GM19324 (cell line): Measurements from ENCODE around the gene STOM.
"Not testable (repeated sequence)": the region's sequence is repeated elsewhere in the genome, so short reads cannot be mapped to it uniquely, and the experiment has no call there.

Experiments
- ATAC-seq: cut with Tn5 transposase; IDR thresholded peaks from one replicate; pipeline ENCODE4 v1.9.1; 2021; ENCODE audit warnings: mild to moderate bottlenecking, moderate library complexity; ENCODE audit not compliant: unreplicated experiment, low FRiP score

Gene STOM, protein sequence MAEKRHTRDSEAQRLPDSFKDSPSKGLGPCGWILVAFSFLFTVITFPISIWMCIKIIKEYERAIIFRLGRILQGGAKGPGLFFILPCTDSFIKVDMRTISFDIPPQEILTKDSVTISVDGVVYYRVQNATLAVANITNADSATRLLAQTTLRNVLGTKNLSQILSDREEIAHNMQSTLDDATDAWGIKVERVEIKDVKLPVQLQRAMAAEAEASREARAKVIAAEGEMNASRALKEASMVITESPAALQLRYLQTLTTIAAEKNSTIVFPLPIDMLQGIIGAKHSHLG

DNA sequence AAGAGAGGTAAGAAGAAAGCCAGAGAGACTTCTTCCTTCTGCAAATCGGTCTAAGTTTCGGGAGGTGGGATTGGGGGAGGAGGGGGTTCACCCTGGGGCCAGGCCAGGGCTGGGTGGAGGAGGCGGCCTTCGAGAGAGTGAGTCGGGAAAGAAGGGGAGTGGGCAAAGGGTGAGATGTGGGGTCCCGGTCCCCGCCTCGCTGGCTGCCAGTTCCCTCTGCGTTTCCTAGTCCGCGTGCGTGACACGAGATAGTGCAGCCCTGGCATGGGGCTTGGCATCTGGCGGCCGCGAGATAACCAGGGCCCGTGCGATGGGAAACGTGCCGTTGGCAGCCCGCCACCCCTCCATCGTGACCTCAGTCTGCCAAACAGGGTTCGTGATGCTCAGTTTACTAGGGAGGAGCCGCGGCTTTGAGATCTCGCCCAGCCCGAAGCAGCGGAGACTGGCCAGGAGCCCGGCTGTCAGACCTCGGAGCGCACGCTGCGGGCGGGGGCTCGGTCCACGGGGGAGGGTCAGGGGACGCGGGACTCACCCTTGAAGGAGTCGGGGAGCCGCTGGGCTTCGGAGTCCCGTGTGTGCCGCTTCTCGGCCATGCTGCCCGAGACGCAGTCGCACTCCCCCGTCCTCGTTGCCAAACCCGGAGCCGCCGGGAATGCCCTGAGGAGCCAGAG is at the start of gene STOM:
Gene STOM (minus strand): TSS at position 656 of the 671 bp plus-strand sequence. CDS start 63 bp downstream, at position 593.
- peak; percentile 60 for ATAC-seq

DNA sequence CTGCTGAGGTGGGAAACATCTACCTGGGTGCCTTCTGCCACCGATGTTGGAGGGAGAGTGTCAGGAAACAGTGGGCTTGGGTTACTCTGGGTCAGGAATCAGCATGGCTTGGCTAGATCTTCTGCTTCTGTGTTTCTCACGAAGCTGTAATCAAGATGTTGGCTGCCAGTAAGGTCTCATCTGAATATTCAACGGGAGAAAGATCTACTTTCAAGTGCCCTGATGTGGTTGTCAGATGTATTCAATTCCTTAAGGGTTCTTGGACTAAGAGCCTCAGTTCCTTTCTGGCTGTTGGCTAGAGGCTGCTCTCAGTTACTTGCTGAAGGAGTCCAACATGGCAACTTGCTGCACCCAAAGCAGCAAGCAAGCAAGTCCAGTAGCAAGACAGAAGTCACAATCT is 41.9 kb upstream of the STOM start:
- no peak for ATAC-seq

DNA sequence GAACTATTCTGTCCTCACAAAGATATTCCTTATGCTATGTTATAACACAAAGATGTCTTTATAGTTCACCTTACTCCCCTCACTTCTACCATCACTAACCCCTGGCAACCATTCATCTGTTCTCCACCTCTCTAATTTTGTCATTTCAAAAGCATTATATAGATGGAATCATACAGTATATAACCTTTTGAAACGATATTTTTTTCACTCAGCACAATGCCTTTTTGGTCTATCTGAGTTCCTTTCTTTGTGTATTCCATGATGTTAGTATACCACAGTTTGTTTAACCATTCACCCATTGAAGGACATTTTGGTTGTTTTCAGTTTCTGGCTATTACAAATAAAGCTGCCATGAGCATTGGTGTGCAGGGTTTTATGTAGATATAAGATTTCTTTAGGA is 35.8 kb upstream of the STOM start:
- no peak for ATAC-seq

DNA sequence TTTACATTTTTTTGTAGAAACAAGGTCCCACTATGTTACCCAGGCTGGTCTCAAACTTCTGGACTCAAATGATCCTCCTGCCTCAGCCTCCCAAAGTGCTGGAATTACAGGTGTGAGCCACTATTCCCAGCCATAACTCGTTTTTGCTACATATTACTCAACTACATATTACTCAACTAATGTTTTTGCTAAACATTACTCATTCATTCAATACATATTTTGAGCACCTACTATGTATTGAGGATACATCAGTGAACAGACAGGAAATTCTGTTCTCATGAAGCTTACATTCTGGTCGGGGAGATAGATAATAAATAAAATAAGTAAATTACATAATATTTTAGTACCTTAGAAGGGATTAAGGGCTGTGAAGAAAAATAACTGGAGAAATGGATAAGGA is 34.9 kb upstream of the STOM start:
- no peak for ATAC-seq

DNA sequence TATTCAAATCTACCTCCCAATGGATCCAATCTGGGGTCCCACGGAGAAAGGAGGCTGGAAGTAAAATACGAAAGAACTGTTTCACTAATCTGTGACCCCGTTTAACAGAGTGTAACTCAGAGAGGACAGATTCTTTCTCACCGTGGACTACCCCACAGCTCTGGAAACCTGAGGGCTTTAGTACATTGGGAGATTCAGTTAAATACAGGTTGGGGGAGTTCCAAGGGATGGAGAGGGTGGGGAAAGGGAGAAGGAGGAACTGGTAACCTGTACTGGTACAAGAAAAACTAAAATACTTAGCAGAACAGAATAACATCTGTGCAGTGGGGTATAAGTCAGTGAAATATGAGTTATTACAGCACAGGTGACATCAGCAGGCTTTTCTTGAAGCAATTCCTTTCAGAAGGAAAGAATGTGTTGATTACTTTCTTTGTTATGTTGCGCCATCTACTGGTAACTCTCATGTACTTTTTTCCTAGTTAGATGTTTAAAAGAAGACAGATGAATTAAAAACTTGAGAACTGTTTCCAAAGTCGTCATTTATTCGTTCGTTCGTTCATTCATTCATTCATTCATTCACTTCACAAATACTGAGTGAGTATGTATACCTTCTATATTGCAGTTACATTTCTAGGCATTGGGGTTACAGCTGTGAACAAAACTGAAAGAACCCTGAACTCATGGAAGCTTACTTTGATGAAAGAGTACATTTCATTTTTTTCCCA is 30.0 kb upstream of the STOM start:
- ATAC-seq, result no peak

DNA sequence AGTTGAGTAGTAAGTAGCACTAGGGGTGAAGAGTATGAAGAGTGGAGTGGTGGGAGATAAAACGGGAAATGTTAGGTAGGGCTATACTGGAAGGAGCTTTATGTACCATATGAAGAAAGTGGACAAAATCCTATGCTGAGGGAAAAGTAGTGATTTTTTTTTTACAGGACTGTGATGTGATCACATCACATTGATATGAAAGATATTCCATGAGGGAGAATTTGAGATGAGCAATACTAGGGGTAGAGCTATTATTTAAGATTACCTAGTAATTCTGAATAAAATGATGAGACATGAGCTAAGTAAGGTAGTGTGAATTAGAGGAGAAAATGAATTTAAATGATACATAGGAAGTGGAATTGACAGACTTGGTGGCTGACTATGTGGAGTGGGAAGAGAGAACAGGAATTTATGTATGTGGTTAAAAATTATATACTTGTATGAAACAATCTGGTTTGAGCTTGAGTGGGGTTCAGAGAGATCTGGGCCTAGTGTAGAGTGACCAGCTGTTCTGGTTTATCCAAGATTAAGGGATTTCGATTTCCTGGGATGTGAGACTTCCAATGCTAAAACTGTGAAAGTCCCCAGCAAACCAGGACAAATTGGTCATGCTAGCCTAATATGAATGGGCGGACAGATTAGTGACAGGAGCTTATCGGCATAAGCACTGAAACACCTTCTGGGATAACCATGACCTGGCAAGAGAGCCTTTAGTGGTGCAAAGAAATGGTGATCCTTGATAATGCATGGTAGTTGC is 29.3 kb upstream of the STOM start:
- ATAC-seq, result no peak

DNA sequence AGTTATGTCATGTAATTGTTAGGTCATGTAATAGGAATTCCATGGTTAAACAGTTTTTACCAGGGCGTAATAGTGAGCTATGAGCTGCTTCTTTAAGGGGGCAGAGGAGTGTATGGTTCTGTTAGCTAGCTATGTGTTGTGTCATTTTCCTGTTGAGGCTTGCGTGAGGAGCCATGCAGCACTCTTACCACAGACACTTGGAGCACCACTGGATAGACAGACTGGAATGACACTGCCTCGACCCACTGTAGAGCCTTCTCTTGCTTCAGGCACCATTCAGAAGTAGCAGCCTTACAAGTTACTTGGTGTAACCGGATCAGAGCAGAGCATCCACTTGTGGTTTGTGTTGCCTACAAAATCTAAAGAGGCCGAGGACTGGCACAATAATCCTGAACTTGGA is 28.3 kb upstream of the STOM start:
- ATAC-seq, result no peak

DNA sequence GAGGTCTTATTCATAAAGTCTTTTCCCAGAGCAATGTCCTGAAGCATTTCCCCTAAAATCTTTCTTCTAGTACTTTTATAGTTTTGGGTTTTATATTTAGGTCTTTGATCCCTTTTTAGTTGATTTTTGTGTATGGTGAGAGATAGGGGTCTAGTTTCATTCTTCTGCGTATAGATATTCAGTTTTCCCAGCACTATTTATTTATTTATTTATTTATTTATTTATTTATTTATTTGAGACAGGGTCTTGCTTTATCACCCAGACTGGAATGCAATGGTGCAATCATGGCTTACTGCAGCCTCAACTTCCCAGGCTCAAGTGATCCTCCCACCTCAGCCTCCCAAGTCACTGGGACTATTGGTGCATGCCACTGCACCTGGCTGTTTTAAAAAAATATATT is 27.2 kb upstream of the STOM start:
- not testable (repeated sequence) for ATAC-seq

DNA sequence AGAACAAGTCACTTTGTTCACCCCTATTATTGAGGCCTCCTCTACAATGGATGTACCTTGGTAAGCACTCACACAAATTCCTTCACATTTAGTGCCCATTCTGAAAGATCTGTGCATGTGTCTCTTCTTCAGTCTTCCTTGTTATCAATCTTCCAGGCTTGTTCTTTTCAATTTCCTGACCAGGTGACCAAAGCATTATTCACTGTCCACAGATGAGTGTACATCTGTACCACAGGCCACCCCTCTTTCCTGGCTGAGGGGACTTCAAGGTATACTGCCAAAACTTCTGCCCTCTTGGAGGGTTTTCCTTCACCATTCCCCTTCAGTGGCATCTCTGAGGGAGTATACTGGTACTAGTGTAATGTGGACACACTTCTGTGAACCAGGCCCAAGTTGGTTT is 25.5 kb upstream of the STOM start:
- no peak for ATAC-seq

DNA sequence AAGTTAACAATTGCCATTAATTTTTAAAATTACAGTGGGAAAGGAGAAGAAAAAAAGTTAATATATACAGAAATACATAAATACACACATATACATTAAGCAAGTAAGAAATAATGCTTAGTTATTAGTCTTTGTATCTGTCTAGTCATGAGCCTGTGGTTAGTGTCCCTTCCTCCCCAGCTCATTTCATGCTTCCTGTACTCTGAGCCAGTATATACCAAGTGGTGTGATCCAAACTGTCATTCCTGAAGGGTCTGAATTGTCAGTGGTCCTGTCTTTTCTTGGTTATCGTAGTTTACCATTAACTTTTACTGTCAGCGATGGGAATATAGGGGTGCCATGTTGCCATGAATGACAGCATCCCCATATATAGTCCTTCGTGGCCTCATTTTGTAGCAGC is 24.2 kb upstream of the STOM start:
- no peak for ATAC-seq

DNA sequence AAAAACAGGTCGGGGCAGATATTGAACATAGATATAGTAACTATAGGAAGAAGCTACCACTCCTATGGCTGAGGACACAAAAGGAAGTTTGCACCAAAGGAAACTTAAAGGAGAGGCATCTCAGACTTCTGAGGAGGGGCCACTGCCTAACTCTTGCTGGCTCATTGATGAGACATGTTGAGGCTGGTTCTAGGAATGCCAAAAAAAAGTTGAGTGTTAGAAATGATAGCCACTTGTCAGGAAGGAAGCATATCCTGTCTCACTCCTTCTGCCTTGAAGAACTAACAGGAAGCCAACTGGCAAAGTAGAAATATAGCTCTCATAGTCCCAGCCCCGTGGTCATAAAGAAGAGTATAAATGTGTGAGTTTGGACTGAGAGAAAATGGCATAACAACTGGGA is 23.3 kb upstream of the STOM start:
- no peak for ATAC-seq

DNA sequence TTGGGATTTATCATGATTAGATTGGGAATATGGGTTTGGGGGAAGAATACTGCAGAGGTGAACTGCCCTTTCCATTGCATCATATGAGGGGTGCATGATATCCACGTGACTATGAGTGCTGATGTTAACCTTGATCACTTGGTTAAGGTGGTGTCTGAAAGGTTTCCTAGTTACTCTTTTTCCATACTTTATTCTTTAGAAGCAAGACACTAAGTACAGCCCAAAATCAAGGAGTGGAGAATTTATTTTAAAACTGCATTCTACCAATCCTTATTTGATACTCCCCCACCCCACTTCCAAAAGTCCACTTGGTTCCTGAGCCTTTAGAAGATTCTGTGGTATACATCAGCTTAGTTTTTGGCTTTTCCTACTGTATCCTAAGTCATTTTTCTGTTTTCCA is 20.3 kb upstream of the STOM start:
- ATAC-seq, result no peak

DNA sequence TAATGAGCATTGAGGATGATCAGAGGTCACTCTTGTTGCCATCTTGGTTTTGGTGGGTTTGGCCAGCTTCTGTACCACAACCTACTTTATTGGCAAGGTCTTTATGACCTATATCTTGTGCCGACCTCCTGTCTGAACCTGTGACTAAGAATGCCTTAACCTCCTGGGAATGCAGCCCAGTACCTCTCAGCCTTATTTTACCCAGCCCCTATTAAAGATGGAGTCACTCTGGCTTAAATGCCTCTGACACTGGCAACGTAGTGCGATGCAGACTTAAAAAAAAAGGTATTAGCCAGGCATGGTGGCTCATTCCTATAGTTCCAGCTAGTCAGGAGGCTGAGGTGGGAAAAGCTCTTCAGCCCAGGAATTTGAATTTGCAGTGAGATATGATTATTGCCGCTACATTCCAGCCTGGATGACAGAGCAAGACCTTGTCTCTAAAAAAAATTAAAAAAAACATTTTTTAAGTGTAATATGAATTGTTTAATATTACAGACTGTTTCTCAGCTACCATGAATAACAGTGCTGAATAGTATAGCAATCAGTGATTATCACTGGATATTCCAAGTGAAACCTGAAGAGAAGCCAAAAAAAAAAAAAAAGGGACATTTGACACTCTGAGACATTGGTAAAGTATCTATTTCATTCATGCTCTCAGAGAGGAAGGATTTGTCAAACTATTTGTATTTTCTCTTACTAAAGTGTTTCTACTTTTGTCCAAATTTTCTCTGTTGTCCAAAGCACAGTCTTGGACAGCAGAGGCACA is 18.3 kb upstream of the STOM start:
- no peak for ATAC-seq

DNA sequence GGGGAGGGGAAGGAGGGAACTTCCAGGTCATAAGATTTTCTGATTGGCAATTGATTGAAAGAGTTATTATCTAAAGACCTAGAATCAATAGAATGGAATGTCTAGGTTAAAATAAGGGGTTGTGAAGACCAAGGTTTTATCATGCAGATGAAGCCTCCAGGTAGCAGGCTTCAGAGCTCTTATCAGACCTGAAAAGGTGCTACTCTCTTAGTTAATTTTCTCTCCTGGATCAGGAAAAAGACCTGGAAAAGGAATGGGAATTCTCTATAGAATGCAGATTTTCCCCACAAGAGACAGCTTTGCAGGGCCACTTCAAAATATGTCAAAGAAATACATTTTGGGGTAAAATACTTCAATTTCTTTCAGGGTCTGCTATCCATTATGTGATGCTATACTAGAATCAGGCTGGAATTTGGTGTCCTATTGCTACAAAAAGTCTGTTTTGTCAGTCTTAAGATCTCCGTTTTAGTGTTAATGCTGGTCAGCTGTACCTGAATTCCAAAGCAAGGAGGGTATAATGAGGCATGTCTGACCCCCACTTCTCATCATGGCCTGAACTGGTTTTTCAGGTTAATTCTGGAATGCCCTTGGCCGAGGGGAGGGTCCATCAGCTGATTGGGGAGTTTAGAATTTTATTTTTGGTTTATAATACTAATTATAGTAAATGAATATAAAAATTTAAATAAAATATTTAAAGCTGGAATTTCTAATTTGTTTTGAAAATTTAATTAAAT is 16.6 kb upstream of the STOM start:
- ATAC-seq, result no peak

DNA sequence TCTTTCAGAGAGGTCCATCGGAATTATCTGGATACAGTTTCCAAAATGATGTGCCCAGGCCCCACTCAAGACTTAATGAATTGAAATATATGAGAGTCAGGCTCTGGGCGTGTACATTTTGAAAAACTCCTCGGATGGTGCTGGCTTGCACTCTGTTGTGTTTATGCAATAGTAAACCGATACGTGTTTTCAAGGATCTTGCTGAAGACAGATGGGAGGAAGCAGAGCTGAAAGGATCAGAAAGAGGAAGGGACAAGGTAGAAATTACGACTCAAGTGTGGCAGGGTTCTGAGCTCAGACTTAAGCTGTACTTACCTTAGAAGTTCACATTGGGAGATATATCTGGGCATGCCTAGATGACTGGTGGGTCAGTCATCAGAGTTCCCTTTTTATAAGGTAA is 13.7 kb upstream of the STOM start:
- no peak for ATAC-seq

DNA sequence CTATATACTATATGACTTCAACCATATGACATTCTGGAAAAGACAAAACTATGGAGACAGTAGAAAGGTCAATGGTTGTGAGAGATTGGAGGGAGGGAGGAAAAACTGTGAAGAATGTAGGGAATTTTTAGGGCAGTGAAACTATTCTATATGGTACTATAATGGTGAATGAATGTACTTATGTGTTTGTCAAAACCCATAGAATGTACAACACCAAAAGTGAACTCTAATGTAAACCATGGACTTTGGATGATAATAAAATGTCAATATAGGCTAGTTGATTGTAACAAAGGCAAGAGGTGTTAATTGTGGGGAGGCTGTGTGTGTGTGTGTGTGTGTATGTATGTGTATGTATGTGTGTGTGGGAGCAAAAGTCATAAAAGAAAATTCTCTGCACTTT is 10.8 kb upstream of the STOM start:
- ATAC-seq, result no peak

DNA sequence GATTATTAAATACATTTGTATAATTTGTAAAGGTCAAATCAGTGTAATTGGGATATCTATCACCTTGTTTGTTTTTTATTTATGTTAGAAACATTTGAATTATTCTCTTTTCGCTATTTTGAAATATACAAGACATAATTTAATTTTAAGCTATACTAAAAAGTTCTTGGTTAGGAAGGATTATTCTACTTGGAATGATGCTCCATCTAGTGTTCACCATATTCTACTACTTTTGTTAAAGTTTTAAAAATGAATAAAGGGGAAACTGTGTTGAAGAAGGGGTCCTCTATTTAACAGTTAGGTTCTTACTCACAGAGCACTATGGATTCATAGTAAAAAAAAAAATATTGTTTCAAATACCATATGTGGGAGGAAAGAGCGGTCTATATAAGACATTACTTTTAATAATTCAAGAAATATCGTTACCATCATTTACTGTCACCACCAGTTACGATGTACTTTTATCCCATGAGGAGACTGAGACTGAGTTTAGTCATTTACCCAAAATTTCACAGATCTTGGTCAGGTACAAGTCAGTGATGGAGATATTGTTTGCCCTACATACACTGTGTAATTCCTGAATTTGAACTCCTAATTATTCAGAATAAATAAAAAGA is 6.3 kb upstream of the STOM start:
- no peak for ATAC-seq

DNA sequence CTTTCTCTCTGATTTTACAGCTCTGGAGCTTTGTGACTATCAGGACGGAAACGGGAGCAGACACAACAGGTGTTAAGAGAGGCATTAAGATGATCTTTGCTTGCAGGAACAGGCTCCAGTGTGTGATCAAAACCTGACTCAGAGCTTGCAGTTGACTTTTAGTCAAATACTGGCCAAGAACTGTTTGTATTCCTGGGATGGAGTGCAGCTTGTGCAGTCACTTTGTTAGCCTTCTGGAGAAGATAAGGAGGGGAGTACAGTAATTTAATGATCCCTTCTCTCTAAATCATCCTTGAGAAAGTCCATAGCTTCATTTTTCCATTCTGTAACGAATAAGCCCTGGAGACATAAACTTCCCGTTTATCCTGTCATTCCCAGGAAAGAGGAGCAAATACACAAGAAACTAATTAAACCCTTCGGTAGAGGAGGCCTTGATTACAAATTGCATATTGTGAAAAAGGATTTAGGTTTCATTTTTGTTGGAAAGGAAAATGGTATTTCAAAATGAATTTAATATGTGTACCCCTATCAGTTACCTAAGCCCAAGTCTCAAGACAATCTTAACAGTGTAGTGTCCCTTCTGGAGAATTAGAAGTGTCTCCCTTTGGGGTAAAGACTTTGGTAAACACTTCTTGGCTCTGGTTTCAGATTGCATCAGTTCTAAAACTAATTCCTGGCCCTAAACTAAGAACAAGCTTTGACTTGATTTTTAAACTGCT is 3.1 kb upstream of the STOM start:
- ATAC-seq, result no peak
